NCI-H2029 treated with DMSO at 0.1 percent for 48 hours (cell line): ENCODE results near the gene CNTN1.

ENCODE experiments used
- DNase-seq: peaks from one replicate; lab custom pipeline; 2025; lab: John Stamatoyannopoulos, UW

CNTN1 gene

DNA sequence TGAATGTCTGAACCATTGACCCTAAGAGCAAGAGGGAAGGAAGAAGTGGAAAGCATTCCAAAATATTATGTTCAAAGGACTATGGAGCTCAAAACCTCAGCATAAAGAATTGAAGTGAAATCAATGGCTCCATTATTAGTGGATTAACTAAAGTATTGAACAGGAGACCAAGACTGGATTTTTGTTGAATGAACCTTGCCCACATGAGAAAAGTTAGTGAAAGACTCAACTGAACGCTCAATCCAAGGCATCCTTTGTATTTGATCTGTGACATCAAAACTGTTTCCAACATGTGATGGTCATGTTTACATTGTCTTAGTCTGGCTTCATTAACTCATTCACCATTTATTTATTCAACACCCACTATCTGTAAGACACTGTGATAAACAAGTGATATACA lies 161.0 kb downstream of the CNTN1 start:
- no peak for DNase-seq

DNA sequence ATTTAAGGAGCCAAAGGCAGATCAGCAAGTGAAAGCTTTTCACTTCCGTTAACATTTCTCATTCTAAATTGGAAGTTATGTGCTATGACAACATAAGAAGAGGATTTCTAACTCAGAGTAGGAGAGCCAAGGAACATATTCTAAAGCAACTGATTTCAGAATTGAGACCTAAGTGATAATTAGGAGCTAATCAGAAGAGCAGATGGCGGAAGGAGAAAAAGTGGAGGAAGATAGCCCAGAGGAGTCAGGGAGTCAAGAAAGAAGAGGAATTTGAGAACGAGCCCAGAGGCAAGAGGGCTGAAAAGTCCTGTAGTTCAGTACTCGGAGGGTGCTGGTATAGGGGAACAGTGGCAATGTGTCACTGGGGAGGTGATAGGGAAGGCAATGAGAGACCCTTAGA lies 162.4 kb downstream of the CNTN1 start:
- no peak for DNase-seq

DNA sequence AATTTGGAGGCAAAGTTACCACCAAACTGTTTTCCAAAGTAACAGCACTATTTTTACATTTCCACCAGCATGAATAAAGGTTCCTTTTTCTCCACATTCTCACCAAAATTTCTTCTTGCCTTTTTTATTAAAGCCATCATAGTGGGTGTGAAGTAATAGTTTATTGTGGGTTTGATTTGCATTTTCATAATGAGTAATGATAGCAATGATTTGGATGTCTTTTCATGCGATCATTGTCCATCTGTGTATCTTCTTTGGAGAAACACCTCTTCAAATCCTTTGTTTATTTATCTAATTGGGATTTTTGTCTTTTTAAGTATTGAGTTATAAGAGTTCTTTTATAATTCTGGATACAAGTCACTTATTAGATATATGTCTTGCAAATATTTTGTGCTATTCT lies 172.7 kb downstream of the CNTN1 start:
- no peak for DNase-seq

DNA sequence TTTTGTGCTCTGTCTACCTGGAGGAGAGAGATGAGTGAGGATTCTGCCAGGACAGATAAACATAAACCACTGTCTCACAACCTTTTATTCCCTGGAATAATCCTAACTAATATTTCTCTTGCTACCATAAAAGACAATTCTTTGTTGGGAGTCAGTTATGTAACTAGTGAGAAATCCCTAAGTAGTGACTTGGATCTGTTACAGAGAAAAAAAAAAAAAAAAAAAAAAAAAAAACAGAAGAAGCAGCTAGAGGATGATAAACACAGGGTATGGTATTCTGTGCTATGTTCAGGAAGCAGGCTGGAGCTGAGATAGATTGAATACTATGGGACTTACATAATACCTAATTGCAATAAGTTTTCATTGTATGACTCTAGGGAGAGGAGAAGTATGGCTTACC lies 178.7 kb downstream of the CNTN1 start:
- no peak for DNase-seq

DNA sequence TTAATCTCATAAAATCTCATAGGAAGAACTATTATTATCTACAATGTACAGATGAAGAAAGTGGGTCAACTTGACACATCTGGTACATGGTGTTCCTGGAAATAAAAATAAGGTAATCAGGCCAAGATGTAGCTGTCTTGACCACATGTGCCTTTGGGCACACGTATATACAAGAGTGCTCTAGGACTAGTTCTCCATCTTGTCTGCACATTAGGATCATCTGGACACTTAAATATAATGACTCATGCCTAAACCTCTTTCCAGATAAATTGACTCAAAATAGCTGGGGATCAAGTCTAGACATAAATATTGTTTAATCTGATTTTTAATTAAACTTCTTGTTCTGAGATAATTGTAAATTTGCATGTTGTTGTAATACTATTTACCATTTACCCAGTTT lies 182.6 kb downstream of the CNTN1 start:
- DNase-seq, result no peak

GRCh38 chr12:40889329-40889728 lies 197.1 kb downstream of the CNTN1 start:
- DNase-seq, result no peak

- DNase-seq, result no peak
Measured at GRCh38 chr12:40892528-40892927, 200.3 kb downstream of the CNTN1 start.

GRCh38 chr12:40898505-40898904 lies 206.3 kb downstream of the CNTN1 start:
- no peak for DNase-seq

DNA sequence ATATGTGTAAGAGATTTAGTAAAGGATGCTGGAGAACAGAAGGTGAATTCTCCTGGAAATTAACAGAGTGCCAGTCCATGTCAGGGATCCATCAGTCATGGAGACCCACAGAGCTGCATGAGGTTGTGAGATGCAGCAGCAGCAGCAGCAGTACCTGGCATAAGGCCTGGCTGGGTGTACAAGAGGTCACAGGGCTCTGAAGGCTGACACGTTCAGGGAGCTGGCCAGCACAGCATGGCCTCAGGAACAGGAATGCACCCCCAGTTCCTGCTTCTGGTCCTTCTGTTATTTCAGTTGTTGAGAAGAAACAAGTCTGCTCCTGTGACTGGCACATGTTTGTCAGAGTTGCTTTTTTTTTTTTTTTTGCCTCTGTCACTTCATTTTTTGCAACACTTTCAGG lies 210.8 kb downstream of the CNTN1 start:
- no peak for DNase-seq

GRCh38 chr12:40907115-40907527 lies 214.9 kb downstream of the CNTN1 start:
- DNase-seq, result no peak

DNA sequence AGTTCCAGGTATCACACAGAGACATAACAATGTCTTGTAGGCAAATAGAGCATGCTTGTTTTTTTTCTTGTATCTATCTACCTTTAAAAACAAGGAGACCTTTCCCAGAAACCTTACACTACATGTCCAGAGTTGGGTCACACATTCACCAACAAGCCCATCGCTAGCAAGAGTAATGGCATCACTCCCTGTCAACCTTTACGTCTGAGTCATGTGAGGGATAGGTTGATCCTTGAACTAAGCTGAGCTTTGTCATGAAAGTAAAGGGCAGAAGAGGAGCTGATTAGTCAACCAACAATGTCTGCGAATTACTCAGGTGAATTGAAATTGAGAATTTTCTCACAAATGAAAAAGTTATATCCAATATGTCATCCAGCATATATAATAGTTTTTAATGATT lies 219.4 kb downstream of the CNTN1 start:
- DNase-seq, result no peak

GRCh38 chr12:40915172-40915571 lies 222.9 kb downstream of the CNTN1 start:
- no peak for DNase-seq

DNA sequence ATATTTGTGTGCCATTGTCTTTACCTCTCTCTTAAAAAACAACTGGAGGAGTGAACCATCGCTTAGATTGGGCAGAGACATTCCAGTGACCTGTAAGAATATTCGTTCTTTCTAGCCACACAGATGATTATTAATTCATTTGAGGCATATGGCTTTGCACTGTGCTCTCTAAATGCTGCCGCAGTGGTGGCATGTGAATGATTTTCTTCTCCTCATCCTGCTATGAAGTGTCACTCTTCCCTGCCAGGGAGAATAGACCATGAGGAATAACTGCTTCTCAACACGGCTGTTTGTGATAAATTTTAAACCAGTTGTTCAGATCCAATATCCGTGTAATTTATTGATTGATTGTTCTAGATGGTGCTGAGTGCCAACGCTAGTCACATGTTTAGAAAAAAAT lies 225.3 kb downstream of the CNTN1 start:
- DNase-seq, result no peak

DNA sequence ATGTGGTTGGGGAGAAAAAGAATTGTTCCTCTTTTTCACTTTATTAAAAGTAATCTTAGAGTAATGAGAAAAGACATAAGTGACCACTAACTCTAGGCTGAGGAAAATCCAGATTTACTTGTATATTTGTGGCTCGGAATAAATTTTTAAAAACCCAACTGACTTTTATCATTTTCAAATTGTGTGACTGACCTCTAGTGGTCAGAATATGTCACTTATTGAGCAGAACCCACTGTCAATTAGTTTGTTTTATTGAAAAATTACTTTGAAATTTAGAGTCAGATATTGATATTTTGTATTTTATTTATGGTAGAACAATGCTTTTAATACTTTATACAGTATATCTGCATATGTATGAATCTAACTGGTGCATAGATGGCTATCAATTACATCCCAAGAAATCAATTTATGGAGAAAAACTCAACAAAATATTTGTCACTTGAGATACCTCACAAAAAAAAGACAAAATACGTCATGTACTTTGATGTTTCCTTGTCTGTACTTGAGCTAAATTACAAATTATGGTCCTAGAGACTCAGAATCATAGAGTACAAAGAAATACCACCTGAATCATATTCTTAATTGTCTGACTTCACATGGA lies 229.4 kb downstream of the CNTN1 start:
- no peak for DNase-seq

- no peak for DNase-seq
Measured at GRCh38 chr12:40937891-40938290, 245.7 kb downstream of the CNTN1 start.

DNA sequence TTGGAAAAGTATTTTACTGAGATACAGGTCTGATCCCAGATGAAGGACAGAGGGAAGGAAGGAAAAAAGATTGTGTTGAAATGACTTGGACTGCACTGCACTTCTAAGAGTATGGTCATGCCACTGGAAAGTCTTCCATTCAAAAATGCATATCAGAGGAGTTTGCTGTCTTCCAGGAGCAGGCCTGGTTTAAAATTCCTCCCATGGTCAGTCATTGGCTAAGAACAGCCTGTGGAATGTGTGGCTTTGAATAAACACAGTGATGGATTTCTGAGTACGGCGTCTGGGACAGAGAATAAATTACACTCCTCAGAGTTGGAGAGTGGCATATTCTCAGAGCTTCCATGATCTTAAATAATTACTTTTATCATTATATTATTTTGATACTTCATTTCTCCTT lies 250.1 kb downstream of the CNTN1 start:
- no peak for DNase-seq

DNA sequence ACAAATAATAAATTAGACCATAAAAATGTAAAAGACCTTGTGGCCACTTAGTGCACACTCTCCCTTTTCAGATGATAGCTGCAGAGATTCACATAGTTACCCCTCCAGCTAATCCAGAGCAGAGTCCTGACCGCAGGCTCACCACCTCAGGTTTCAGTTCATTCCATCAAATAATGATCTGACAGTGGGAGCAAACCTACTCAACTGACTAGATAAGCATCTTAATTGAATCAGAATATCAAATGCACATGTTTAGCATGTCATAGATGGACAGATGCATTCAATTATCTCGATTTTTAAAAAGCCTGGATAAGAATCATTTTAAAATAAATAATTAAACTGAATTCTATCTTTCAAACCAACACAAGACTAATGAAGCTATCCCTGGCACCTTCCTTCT lies 253.5 kb downstream of the CNTN1 start:
- no peak for DNase-seq

- peak; percentile 25 for DNase-seq
Measured at GRCh38 chr12:40946612-40947194, 254.5 kb downstream of the CNTN1 start.

GRCh38 chr12:40947797-40948196 lies 255.6 kb downstream of the CNTN1 start:
- DNase-seq, result no peak

DNA sequence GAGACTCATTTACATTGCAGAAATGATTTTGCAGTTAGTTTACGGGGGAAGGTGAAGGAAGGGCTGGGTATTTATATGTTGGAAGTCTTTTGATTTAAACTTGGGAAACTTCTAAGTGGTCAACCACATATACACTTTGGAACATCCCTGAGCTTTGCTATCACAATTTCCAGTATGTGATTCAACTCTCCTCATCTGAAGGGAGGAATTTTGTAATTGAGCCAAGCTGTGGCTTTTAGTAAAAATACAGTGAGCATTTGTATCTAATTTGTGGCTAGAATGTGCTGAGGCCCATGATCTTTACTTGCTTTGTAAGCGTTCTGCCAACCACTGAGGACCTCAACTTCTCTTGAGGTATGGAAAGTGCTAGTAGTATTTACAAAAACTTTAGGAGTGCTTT lies 260.8 kb downstream of the CNTN1 start:
- no peak for DNase-seq

GRCh38 chr12:40957417-40957816 lies 265.2 kb downstream of the CNTN1 start:
- no peak for DNase-seq

- DNase-seq, result no peak
Measured at GRCh38 chr12:40959041-40959440, 266.8 kb downstream of the CNTN1 start.

DNA sequence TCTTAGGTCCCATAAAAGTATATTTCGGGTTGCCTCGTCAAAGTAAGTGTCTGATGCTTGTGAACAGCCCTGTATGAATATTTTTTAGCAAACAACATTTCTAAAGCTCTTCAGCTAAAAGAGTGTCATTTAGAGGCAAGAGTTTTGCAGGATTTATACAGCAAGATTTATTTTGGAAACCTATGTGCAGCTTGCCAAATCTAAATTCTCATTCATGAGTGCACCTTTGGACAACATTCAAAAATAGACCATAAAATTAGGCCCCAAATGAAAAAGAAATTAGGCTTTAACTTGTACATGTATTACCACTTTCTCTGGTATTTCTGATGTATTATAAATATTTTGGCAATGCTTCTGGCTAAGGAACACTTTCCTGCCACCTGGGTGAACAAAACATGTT lies 271.5 kb downstream of the CNTN1 start:
- DNase-seq, result no peak

- DNase-seq, result no peak
Measured at GRCh38 chr12:40969796-40970195, 277.6 kb downstream of the CNTN1 start.
